Measurements from ENCODE around the gene DUS2.
"Not testable (repeated sequence)": the region's sequence is repeated elsewhere in the genome, so short reads cannot be mapped to it uniquely, and the experiment has no call there.

GRCh38 chr16:68109156-68109555 is 86.1 kb downstream of the DUS2 start:
- TF ChIP-seq ZNF530 (tag by site-specific recombination; IDR thresholded peaks at IDR 0.05; ENCODE audit: low read depth); ZNF792 (tag by site-specific recombination; IDR thresholded peaks at IDR 0.05); ZNF645 (tag by site-specific recombination; IDR thresholded peaks at IDR 0.05); FEZF1 (tag by site-specific recombination; IDR thresholded peaks at IDR 0.05): not testable (repeated sequence)
